B cell (primary cell): ENCODE results near the gene BCO1. TPM values are rescaled to one million over a fixed set of nuclear protein-coding genes. Genes with fewer than 3 reads are reported as not detected.

ENCODE experiments used
- ATAC-seq: fragments of 200-7000 bp; cut with Tn5 transposase; one replicate; pipeline ENCODE4 v1.10.0; 2021; ENCODE audit warnings: low read depth, mild to moderate bottlenecking, moderate number of reproducible peaks, moderate library complexity
- CTCF ChIA-PET: fragments of 350-600 bp; sonication (Branson Sonifier 250); formaldehyde crosslinking; loops from one replicate; lab custom pipeline; 2021; ENCODE audit warnings: antibody characterized with exemption, inconsistent platforms; lab: Charles Lee
- POLR2A ChIA-PET: fragments of 350-600 bp; sonication (Branson Sonifier 250); formaldehyde crosslinking; loops from one replicate; lab custom pipeline; 2021; ENCODE audit warnings: antibody characterized with exemption; lab: Charles Lee
- DNase-seq: peaks from one replicate; pipeline ENCODE4 v3.0.0; 2013
- H2AFZ ChIP-seq: 2 replicates; pipeline ENCODE4 v1.6.1; 2012; ENCODE audit warnings: mild to moderate bottlenecking, low read depth, low read length; ENCODE audit not compliant: insufficient read depth, poor library complexity, severe bottlenecking
- H3K27ac ChIP-seq, 2 donors: 1 replicate in 1 of 2; 2 replicates in 1 of 2; pipeline ENCODE4 v1.5.1; 2012 to 2013; ENCODE audit warnings: low read length in 2 of 2, mild to moderate bottlenecking in 2 of 2, moderate library complexity in 1 of 2
- H3K27me3 ChIP-seq, 4 experiments: fragments of 200-600 bp in 1 of 4; sonication (generic) in 1 of 4; replicated peaks in 1 of 4; 1 replicate in 2 of 4; 2 replicates in 2 of 4; pipeline versions ENCODE4 v1.6.1 to v1.7.0; 2013 to 2016; ENCODE audit warnings: low read length in 3 of 4, mild to moderate bottlenecking in 2 of 4, mixed read lengths in 1 of 4, moderate library complexity in 1 of 4; ENCODE audit not compliant: insufficient read depth in 4 of 4, control insufficient read depth in 3 of 4; ENCODE audit errors: control extremely low read depth in 1 of 4
- H3K36me3 ChIP-seq, 2 experiments: replicated peaks in 1 of 2; 1 replicate in 1 of 2; 2 replicates in 1 of 2; pipeline versions ENCODE4 v1.6.1 to v1.7.1; 2013; ENCODE audit warnings: low read length in 1 of 2; ENCODE audit not compliant: insufficient read depth in 2 of 2, control insufficient read depth in 1 of 2; ENCODE audit errors: control extremely low read depth in 1 of 2, extremely low read depth in 1 of 2
- H3K4me1 ChIP-seq, 2 donors: fragments of 200-600 bp in 1 of 2; sonication (generic) in 1 of 2; 1 replicate in 1 of 2; 2 replicates in 1 of 2; pipeline versions ENCODE4 v1.5.1 to v1.6.1; 2013 to 2017; ENCODE audit warnings: low read length in 2 of 2; ENCODE audit not compliant: control insufficient read depth in 2 of 2, insufficient read depth in 2 of 2
- H3K4me2 ChIP-seq: replicated peaks from 2 replicates; pipeline ENCODE3; 2012; ENCODE audit warnings: mild to moderate bottlenecking, low read depth, low read length; ENCODE audit not compliant: poor library complexity, severe bottlenecking
- H3K4me3 ChIP-seq, 5 experiments: fragments of 200-600 bp in 1 of 5; sonication (generic) in 1 of 5; 1 replicate in 3 of 5; 2 replicates in 2 of 5; pipeline versions ENCODE4 v1.5.1 to v1.7.0; 2011 to 2016; ENCODE audit warnings: low read length in 4 of 5, mild to moderate bottlenecking in 4 of 5, low read depth in 2 of 5, control low read depth in 1 of 5, moderate library complexity in 1 of 5; ENCODE audit not compliant: insufficient read depth in 1 of 5; ENCODE audit errors: control extremely low read depth in 1 of 5, extremely low read depth in 1 of 5
- H3K79me2 ChIP-seq: fragments of 200-600 bp; sonication (generic); one replicate; pipeline ENCODE4 v1.6.0; 2016; ENCODE audit warnings: low read length; ENCODE audit not compliant: control insufficient read depth, insufficient read depth
- H3K9ac ChIP-seq: fragments of 200-600 bp; sonication (generic); 2 replicates; pipeline ENCODE4 v1.6.1; 2017; ENCODE audit warnings: mild to moderate bottlenecking, low read length, moderate library complexity
- H3K9me3 ChIP-seq, 3 donors: one replicate each; pipeline versions ENCODE4 v1.6.1 to v1.7.1; 2013; ENCODE audit warnings: low read length in 2 of 3; ENCODE audit not compliant: control insufficient read depth in 2 of 3, insufficient read depth in 1 of 3; ENCODE audit errors: control extremely low read depth in 1 of 3
- H4K20me1 ChIP-seq: 2 replicates; pipeline ENCODE4 v1.6.0; 2012; ENCODE audit warnings: mild to moderate bottlenecking, low read length; ENCODE audit not compliant: insufficient read depth, control insufficient read depth, poor library complexity, severe bottlenecking
- H3K27ac Mint-ChIP-seq: one replicate; pipeline ENCODE4 v1.8.0; 2021; ENCODE audit warnings: mixed read lengths
- H3K27me3 Mint-ChIP-seq: one replicate; pipeline ENCODE4 v1.8.0; 2021; ENCODE audit warnings: mixed read lengths
- H3K4me1 Mint-ChIP-seq: one replicate; pipeline ENCODE4 v1.8.0; 2021; ENCODE audit warnings: mixed read lengths
- H3K4me3 Mint-ChIP-seq: one replicate; pipeline ENCODE4 v1.8.0; 2021; ENCODE audit warnings: mixed read lengths
- H3K9me3 Mint-ChIP-seq: one replicate; pipeline ENCODE4 v1.8.0; 2022; ENCODE audit warnings: mixed read lengths; ENCODE audit not compliant: insufficient read depth
- EZH2 ChIP-seq: IDR thresholded peaks from 2 replicates; pipeline ENCODE4 v1.6.1; 2012; ENCODE audit warnings: borderline replicate concordance, low read depth, mild to moderate bottlenecking, moderate library complexity, low read length; ENCODE audit not compliant: insufficient read depth, poor library complexity, severe bottlenecking
- WGBS: methylation state at CpG from one replicate; pipeline ENCODE4 v1.1.5; 2013; ENCODE audit warnings: missing lambda C conversion rate; ENCODE audit not compliant: insufficient coverage; 5-methylcytosine and 5-hydroxymethylcytosine counted together
- intact Hi-C: fragments of 100-400 bp; cut with micrococcal nuclease; formaldehyde crosslinking; loops from one replicate; pipeline ENCODE4 v1.10.0; 2022
- polyA minus RNA-seq: library from RNA; depleted of rRNA, polyadenylated mRNA; stranded (reverse); fragments of >200 nt; gene quantifications from 2 replicates; pipeline ENCODE4 v1.2.3, GENCODE V29; 2012
- polyA plus RNA-seq: library from polyadenylated mRNA; depleted of rRNA; stranded (reverse); fragments of >200 nt; gene quantifications from 2 replicates; pipeline ENCODE4 v1.2.3, GENCODE V29; 2012
- total RNA-seq, 2 donors: library from RNA; stranded (reverse); fragments of 120-200 nt in 1 of 2; gene quantifications; 1 replicate in 1 of 2; 2 replicates in 1 of 2; pipeline versions ENCODE4 v1.2.3 to v1.2.4, GENCODE V29; 2013 to 2022
- TF ChIP-seq, protein P1 (sequence below): fragments of 200-600 bp; IDR thresholded peaks from one replicate; pipeline ENCODE4 v1.8.0; 2022; ENCODE audit warnings: antibody characterized with exemption, mild to moderate bottlenecking

BCO1 gene
- not detected in 2 replicates for total RNA-seq
- total RNA-seq (2013), result not detected
- polyA plus RNA-seq, result not detected in 2 replicates
- not detected in 2 replicates for polyA minus RNA-seq

DNA sequence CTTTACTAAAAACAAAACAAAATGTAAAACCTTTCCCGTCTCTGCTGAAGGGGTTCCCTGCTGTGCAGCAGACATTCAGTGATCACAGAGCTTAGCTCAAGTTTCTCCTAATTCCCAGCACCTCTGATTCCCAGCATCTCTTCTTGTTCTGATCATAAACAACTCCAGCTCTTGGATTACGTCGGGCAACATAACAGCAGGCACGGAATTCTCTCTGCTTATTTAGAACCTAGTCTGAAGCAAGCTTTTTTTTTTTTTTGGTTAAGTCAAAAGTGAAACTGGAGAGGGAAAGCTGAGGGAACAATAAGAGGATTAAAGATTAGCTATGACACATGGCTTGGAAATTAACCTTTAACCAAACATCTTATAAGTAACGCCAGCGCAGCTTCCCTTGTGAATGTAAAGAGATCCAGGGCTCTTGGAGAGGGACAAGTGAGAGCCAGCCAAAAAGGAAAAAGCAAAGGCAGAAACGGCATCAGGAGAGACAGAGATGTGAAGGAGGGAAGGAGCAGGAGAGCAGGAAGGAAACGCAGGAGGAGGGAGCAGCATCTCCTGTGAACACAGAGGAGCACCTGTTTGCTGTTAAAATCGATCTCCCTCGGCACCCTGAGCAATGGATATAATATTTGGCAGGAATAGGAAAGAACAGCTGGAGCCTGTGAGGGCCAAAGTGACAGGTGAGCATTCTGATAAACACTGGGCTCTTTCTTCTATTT, at the start of gene BCO1:
TSS of gene BCO1 (plus strand) at position 394 of the 716 bp plus-strand sequence. CDS start at position 614, 220 bp downstream.
- no peak within 1 kb of the TSS for H3K27ac Mint-ChIP-seq

More for the DNA sequence above, at the start of gene BCO1:
- peaks cover 7% of the 10 kb centered on the region for H3K27me3 Mint-ChIP-seq
- Histone ChIP-seq H3K4me2 (no peak within 1 kb of the TSS), H4K20me1 (no peaks in the 10 kb centered on the region), H3K4me1 (no peaks in the 10 kb centered on the region), H2AFZ (peak within 1 kb of the TSS; percentile 49), H3K9me3 (peaks cover 0 to 3% (median 0%) of the 10 kb centered on the region in 3 donors), H3K36me3 (no peaks in the 10 kb centered on the region), H3K27me3 (no peaks in the 10 kb centered on the region), H3K9ac (no peak within 1 kb of the TSS), H3K4me3 (no peak within 1 kb of the TSS), H3K79me2 (no peaks in the 10 kb centered on the region), H3K27ac (no peak within 1 kb of the TSS)
- H3K4me1 Mint-ChIP-seq, result peaks cover 5% of the 10 kb centered on the region
- TF ChIP-seq, protein P1, sequence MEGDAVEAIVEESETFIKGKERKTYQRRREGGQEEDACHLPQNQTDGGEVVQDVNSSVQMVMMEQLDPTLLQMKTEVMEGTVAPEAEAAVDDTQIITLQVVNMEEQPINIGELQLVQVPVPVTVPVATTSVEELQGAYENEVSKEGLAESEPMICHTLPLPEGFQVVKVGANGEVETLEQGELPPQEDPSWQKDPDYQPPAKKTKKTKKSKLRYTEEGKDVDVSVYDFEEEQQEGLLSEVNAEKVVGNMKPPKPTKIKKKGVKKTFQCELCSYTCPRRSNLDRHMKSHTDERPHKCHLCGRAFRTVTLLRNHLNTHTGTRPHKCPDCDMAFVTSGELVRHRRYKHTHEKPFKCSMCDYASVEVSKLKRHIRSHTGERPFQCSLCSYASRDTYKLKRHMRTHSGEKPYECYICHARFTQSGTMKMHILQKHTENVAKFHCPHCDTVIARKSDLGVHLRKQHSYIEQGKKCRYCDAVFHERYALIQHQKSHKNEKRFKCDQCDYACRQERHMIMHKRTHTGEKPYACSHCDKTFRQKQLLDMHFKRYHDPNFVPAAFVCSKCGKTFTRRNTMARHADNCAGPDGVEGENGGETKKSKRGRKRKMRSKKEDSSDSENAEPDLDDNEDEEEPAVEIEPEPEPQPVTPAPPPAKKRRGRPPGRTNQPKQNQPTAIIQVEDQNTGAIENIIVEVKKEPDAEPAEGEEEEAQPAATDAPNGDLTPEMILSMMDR, result no peak
- TF ChIP-seq EZH2, result no peak
- DNase-seq (no peak), ATAC-seq (no peak)
- WGBS, result 21% methylated on average over 5 of the region's 10 CpGs
- H3K4me3 Mint-ChIP-seq, result no peak within 1 kb of the TSS
- intact Hi-C loops, result no loop called here
- no peaks in the 10 kb centered on the region for H3K9me3 Mint-ChIP-seq
- POLR2A ChIA-PET, result no interaction called here
- CTCF ChIA-PET, result interaction anchor here (0.8 kb wide), 1 partner anchor 34 kb away, joined by 3 read pairs; no protein-coding TSS in a partner anchor
